ENCODE measurements around the gene SYT7. TPM values are rescaled to one million over a fixed set of nuclear protein-coding genes. Genes with fewer than 3 reads are reported as not detected.
A peak's percentile ranks its signal among the peaks of the same experiment; 100 is the strongest.

Gene SYT7
- total and polyA plus RNA-seq, 4 donors, result 1.7 to 10.6 (median 3.8) TPM

GRCh38 chr11:61513143-61513765 is 67.6 kb downstream of the SYT7 start:
- Histone ChIP-seq H3K27ac (ENCODE audit: low read depth in 1 of 2, low read length in 1 of 2) (no peak overlapping the region), H3K9ac (ENCODE audit: insufficient read depth in 1 of 2, low read length in 2 of 2) (no peak overlapping the region), H3K4me3 (no peak overlapping the region), H3K36me3 (ENCODE audit: control insufficient read depth in 4 of 4, insufficient read depth in 4 of 4, low read length in 4 of 4) (no peaks in the 10 kb centered on the region), H3K9me3 (ENCODE audit: control insufficient read depth in 4 of 4, insufficient read depth in 3 of 4, low read length in 3 of 4) (no peaks in the 10 kb centered on the region), H3K27me3 (ENCODE audit: control insufficient read depth in 3 of 3, insufficient read depth in 3 of 3, low read length in 2 of 3) (peaks cover under 1 to 6% (median 5%) of the 10 kb centered on the region in 3 donors), H3K4me1 (ENCODE audit: control insufficient read depth in 5 of 5, insufficient read depth in 5 of 5, low read length in 5 of 5) (peaks cover 2 to 19% (median 4%) of the 10 kb centered on the region in 5 donors)
- DNase-seq, result peak; percentile 40 to 68 (median 61)
- 76 to 88% methylated on average over 11 of the region's 11 CpGs for WGBS, 2 donors
- TF ChIP-seq, protein P1, sequence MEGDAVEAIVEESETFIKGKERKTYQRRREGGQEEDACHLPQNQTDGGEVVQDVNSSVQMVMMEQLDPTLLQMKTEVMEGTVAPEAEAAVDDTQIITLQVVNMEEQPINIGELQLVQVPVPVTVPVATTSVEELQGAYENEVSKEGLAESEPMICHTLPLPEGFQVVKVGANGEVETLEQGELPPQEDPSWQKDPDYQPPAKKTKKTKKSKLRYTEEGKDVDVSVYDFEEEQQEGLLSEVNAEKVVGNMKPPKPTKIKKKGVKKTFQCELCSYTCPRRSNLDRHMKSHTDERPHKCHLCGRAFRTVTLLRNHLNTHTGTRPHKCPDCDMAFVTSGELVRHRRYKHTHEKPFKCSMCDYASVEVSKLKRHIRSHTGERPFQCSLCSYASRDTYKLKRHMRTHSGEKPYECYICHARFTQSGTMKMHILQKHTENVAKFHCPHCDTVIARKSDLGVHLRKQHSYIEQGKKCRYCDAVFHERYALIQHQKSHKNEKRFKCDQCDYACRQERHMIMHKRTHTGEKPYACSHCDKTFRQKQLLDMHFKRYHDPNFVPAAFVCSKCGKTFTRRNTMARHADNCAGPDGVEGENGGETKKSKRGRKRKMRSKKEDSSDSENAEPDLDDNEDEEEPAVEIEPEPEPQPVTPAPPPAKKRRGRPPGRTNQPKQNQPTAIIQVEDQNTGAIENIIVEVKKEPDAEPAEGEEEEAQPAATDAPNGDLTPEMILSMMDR (IDR thresholded peaks at IDR 0.05; ENCODE audit: control extremely low read depth, extremely low read depth), result no peak
- no peak for ATAC-seq (ENCODE audit: insufficient read depth, low FRiP score)

DNA sequence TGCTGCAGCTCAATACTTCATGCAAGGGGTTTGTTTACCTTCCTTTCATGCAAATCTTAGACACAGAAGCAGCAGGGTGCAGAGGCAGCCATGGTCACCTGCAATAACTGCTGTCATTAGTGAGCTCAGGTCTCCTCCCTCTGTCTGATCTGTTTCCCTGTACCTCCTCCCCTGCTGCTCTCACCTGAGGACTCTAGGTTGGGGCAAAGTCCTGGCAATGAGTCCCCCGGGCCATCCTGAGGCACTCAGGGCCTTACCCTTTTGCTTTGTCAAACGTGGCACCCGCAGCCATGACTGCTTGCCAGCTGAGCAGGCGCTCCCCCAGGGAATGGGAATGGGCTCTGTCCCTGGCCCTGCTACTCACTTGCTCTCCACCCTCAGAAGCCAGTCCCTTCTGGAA is 68.4 kb downstream of the SYT7 start:
- TF ChIP-seq, protein P1 (IDR thresholded peaks at IDR 0.05; ENCODE audit: control extremely low read depth, extremely low read depth), result no peak
- Histone ChIP-seq H3K4me3 (no peak overlapping the region), H3K9ac (ENCODE audit: insufficient read depth in 1 of 2, low read length in 2 of 2) (no peak overlapping the region), H3K27ac (ENCODE audit: low read depth in 1 of 2, low read length in 1 of 2) (no peak overlapping the region), H3K9me3 (ENCODE audit: control insufficient read depth in 4 of 4, insufficient read depth in 3 of 4, low read length in 3 of 4) (no peaks in the 10 kb centered on the region), H3K36me3 (ENCODE audit: control insufficient read depth in 4 of 4, insufficient read depth in 4 of 4, low read length in 4 of 4) (no peaks in the 10 kb centered on the region), H3K4me1 (ENCODE audit: control insufficient read depth in 5 of 5, insufficient read depth in 5 of 5, low read length in 5 of 5) (peaks cover 3 to 20% (median 4%) of the 10 kb centered on the region in 5 donors), H3K27me3 (ENCODE audit: control insufficient read depth in 3 of 3, insufficient read depth in 3 of 3, low read length in 2 of 3) (peaks cover 8 to 13% (median 11%) of the 10 kb centered on the region in 3 donors)
- 72 to 87% methylated on average over 4 of the region's 4 CpGs for WGBS, 2 donors
- DNase-seq, result no peak
- ATAC-seq (ENCODE audit: insufficient read depth, low FRiP score), result no peak

GRCh38 chr11:61511383-61511782 is 69.5 kb downstream of the SYT7 start:
- TF ChIP-seq, protein P1 (IDR thresholded peaks at IDR 0.05; ENCODE audit: control extremely low read depth, extremely low read depth), result no peak
- WGBS, 2 donors, result 56% methylated on average over 3 of the region's 3 CpGs
- H3K27ac ChIP-seq (ENCODE audit: low read depth in 1 of 2, low read length in 1 of 2), result no peak overlapping the region
- no peak overlapping the region for H3K9ac ChIP-seq (ENCODE audit: insufficient read depth in 1 of 2, low read length in 2 of 2)
- no peak overlapping the region for H3K4me3 ChIP-seq
- no peak for ATAC-seq (ENCODE audit: insufficient read depth, low FRiP score)
- no peaks in the 10 kb centered on the region for H3K36me3 ChIP-seq (ENCODE audit: control insufficient read depth in 4 of 4, insufficient read depth in 4 of 4, low read length in 4 of 4)
- H3K9me3 ChIP-seq (ENCODE audit: control insufficient read depth in 4 of 4, insufficient read depth in 3 of 4, low read length in 3 of 4), result peaks cover 0 to 3% (median 0%) of the 10 kb centered on the region in 4 donors
- H3K4me1 ChIP-seq (ENCODE audit: control insufficient read depth in 5 of 5, insufficient read depth in 5 of 5, low read length in 5 of 5), result peaks cover 0 to 15% (median 4%) of the 10 kb centered on the region in 5 donors
- peaks cover 11 to 18% (median 15%) of the 10 kb centered on the region in 3 donors for H3K27me3 ChIP-seq (ENCODE audit: control insufficient read depth in 3 of 3, insufficient read depth in 3 of 3, low read length in 2 of 3)
- no peak for DNase-seq
